GM18526 (cell line): ENCODE results near the gene TCOF1.

Experiments
- POLR2A ChIP-seq: IDR thresholded peaks from 3 replicates; pipeline ENCODE4 v1.6.1; 2011; ENCODE audit not compliant: insufficient read length; ENCODE audit errors: extremely low read depth

Gene TCOF1

DNA sequence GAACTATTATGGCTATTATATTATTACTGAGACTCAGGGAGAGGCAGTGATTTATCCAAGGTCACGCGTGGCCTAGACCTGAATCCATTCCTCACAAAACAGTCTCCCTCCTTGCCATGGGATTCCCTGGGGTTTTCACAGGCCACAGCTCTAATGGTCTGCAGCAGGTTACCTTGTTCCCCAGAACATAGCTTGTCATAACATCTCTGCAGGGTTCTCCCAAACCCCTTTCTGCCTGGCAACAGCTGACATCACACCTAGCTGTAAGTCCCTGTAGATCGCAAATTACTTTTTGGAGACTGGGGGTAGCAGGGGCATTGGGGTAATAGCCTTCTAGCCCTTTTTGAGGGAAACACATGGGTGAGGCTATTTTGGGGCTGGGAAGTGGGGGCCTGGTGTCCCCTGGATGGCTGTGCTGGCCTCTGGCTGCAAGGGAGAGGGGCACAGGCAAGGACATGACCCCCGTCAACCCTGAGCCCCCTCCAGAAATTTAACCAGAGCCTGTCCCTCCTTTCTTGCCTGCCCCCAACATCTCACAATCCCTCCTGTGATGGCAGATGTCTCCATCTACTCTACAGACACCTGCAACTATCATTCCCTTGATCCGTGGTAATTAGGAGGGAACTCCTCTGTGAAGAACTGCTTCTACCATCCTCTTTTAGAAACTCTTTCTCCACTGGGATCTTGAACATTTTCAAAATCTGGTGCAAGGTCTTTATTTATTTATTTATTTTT is 53.9 kb downstream of the TCOF1 start:
- peak; percentile 46 for TF ChIP-seq POLR2A

DNA sequence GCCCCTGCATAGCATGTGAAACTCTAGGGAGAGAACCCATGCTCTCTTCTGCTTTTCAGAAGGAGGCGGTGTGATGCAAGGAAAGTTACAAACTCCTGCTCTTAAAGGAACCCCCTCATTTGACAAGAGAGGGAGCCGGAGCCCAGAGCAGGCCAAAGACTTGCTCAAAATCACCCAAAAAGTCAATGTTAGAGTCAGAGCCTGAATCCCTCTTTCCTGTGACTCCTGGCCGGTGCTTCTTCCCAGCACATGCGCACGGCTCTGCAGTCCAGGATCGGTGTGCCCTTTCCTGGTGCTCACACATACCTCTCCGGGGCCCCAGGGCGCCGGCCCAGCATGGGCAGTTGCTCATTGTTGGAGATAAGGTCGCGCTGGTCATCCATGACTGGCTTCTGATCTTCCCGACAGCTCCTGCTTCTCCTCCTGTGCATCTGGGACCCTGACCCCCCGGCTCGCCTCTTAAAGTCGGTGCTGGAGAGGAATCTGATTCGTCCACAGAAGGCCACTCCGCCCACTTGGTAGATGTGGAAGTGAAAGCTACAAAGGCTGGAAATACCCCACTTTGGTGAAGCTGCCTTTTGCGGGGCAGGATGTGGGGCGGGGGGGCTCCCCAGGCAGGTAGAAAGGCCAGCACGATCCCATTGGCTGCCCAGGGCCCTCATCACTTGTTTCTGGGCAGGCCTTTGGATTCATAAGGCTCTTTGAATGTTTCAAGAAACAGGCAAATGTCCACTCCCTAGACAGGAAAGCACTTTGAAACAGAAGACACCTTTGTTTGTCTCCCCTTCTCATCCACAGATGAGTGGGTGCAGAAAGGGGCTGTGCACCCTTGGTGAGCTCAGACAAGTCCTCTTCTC is 55.0 kb downstream of the TCOF1 start, which contains the start of gene CD74:
TSS of gene CD74 (minus strand) at position 592 of the 857 bp plus-strand sequence. CDS start at position 431, 161 bp downstream.
- TF ChIP-seq POLR2A: peak; percentile 100

DNA sequence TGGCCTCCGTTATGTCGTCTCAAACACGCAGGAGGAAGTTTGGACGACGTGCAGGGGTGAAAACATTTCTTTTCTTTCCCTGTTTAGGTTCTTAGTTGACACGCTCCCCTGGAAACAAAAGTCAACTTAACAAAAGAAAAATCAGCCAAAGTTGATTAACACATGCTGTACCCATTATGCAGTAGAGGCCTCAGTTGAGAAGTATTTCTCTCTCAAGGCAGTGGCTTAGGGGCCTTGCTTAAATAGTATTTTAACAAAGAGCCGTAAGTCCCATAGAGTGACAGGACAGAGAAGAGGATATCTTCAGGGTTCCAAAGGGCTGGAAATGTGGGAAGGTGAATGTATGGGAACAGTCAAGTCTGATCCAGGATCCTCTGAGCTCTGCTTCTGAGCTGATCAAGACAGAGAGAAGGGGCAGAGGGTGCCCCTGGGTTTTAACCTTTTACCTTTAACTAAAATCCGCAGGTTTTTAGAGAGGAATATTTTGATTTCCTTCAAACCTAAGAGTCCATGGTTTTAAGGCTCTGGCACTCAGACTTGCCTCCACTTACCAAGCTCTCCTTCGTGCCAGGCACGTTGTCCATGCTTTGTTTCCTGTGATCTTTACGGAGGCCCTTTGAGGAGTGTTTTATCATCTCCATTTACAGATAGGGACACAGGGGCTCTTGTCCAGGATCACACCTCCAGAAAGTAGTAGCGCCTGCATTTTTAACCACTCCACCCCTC is 55.8 kb downstream of the TCOF1 start:
- no peak for TF ChIP-seq POLR2A

DNA sequence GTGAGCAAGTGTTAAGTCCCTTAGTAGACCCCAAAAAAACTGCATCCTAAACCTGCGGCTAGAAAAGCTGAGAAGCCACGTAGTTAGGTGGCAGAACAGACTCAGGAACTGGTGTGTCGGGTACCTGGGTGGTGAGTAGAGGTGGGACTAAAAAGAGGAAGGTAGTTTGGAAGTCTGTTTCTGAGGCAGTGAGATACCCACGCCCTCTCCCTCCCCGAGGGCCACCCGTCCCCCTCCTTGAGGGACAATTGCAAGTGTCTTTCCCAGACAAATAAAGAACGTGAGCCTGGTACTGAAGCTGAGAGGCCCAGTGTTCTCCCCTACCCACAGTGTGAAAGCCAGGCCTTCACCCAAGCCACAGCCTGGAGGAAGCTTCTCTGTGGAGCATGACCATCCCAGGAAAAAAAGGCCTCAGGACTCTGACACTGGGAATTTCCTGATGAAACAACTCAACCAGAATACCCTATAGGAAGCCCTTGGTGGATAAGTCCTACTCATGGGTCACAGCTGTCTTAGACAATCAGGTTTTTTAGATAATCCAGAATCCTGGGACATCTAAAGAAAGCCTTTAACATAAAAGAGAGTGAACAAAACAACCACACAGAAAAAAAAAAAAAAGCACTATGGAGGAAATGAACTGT is 62.3 kb downstream of the TCOF1 start:
- no peak for TF ChIP-seq POLR2A

DNA sequence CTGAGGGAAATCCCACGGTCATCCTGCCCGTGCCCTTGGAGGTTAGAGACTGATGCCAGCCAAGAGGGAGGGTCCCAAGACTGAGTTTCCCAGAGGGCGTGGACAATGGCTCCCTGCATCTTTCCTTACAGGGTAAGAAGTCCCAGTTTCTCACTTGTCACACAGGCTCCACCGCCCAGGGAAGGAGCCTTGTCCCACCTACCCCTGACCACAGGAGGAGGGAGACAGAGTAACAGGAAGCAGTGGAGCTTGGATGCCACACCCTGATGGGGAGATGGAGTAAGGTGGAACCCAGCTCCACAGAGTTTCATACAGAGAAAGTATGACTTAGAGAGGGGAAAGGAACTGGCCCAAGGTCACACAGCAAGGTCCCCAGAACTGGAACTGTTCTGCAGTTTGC is 64.6 kb downstream of the TCOF1 start:
- TF ChIP-seq POLR2A: no peak

DNA sequence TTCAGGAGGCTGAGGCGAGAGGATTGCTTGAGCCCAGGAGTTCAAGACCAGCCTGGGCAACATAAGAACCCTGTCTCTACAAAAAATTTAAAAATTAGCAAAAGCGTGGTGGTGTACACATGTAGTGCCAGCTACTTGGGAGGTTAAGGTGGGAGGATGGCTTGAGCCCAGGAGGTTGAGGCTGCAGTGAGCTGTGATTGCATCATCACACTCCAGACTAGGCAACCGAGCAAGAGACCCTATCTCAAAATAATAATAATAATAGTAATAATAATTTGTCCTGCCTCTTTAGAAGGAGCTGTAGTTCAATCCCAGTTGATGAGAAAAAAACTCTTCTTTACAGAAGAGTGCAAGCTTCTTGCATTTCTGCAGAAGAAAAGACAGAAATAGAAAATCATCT is 65.3 kb downstream of the TCOF1 start:
- TF ChIP-seq POLR2A: no peak

DNA sequence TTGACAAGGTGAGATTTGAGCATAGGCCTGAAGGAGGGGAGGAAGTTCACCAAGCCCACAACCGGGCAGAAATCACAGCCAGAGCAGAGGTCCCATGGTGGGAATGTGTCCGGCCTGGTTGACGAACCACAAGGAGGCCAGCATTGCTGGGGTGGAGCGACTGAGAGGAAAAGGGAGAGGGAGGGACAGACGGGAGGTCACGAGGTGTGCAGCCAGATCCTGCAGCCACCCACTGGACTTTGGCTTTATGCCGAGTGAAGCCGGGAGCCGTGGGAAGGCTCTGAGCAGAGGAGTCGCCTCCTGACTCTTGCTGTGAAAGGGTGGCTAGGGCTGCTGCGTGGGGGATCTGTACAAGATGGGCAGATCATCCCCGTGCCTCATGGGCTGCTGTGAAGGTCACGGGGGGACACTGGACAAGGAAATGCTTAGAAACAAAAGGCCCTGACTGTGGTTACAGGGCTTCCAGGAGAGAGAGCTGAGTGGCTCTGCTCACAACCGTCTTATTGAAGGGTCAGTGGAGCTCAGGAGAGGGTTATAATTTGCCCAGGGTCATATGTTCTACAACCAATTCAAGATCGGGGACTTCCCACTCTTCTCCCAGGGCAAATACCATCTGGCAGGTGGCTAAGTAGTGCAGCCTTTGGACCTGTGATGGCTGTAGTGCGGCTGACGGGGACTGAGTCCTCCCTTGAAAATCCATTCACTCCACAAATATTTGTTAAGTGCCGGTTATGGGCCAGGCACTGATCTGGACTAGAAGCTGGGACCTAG is 70.8 kb downstream of the TCOF1 start:
- no peak for TF ChIP-seq POLR2A

DNA sequence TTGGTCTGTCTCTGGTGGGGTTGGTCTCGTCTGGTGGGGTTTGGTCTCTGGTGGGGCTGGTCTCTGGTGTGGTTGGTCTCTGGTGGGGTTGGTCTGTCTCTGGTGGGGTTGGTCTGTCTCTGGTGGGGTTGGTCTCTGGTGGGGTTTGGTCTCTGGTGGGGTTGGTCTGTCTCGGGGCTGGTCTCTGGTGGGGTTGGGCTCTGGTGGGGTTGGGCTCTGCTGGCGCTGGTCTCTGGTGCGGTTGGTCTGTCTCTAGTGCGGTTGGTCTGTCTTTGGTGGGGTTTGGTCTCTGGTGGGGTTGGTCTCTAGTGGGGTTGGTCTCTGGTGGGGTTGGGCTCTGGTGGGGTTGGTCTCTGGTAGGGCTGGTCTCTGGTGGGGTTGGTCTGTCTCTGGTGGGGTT is 71.5 kb downstream of the TCOF1 start:
- no peak for TF ChIP-seq POLR2A

DNA sequence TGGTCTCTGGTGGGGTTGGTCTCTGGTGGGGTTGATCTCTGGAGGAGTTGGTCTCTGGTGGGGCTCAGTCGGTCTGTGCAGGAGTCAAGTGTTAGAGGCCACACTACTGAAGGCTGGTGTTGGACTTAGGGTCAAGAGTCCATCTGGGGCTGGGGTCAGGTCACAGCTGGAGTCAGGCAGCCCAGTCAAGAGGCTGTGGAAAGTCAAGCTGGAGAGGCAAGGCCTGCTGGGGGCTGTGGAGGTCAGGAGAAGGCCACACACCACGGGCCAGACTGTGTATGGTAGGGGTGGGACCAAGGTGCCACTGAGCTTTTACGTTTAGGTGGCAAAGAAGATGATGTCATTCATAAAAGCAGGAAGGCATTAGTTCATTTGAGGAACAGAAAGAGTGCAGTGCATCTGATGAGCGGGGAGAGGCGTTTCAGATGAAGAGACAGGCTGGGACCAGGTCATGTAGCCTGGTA is 71.9 kb downstream of the TCOF1 start:
- TF ChIP-seq POLR2A: no peak

DNA sequence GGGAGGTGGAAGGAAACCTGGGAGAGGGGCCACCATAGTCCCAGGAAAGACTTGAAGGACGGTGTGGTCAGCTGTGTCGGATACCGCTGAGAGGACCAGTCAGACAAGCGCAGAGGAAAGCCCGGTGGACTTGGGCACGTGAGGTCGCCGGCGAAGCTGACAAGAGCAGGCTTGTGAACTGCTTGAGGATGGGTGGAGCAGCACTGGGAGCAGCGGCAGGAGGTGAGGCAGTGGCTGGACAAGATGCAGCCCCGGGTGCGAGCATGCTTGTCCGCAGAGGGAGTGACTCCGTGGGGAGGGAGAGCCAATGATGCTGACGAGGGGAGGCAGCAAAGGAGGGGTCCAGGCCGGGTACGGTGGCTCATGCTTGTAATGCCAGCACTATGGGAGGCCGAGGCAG is 73.6 kb downstream of the TCOF1 start:
- TF ChIP-seq POLR2A: no peak

DNA sequence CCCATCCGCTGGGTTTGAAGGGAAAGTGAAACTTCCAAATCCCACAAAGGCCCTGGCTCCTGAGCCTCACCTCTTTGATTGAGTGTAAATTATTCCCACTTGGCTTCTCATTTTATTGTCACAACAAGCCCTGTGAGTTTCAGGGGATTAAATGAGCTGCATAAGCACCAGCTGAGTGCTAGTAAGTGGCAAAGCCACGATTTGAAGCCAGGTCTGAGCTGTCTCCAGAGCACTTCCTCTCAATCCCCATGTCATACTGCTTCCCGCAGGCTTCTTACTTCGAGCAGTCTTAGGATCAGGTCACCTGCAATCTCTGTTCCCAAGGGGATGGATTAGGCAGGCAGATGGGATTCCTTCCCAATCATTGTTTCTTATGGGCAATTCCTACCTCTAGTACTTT is 74.1 kb downstream of the TCOF1 start:
- no peak for TF ChIP-seq POLR2A

DNA sequence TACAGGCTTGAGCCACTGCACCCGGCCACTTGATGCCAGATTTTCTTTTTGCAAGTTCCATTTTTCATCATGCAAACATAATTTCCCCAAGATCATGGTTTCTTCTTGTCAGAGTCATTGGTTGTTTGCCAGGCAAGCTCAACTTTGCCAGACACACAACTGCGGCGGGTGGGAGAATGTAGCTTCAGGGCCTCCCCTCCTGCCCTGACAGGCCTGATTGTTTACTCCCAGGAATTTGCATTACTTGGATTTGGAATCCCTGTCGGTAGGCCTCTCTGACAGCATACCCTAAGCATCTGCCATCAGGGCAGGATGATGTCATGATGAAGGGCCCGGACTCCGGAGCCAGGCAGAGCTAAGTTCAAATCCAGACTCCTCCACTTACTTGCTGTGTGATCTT is 77.0 kb downstream of the TCOF1 start:
- no peak for TF ChIP-seq POLR2A

DNA sequence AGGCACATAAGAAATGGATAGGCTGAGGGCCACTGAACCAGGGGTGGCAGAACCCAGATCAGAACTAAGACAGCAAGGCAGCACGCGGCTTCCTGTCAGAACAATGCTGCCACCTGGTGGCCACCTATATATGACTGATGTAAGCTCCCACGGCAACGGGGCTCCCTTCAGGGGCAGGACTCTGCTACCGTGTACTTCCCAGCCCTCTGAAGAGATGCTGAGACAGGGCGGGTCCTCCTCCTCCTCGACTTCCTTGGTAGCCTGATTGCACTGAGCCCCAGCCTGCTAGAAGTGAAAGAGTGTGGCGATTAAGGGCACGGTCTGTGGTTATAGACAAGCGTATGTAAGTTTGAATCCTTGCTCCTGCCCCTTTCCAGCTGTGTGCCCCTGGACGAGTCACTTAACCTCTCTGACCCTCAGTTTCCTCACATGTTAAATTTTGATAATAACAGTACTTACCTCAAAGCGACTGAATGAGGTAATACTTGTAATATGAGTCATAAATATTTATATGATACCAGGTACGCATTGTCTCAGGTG is 78.7 kb downstream of the TCOF1 start:
- TF ChIP-seq POLR2A: no peak

DNA sequence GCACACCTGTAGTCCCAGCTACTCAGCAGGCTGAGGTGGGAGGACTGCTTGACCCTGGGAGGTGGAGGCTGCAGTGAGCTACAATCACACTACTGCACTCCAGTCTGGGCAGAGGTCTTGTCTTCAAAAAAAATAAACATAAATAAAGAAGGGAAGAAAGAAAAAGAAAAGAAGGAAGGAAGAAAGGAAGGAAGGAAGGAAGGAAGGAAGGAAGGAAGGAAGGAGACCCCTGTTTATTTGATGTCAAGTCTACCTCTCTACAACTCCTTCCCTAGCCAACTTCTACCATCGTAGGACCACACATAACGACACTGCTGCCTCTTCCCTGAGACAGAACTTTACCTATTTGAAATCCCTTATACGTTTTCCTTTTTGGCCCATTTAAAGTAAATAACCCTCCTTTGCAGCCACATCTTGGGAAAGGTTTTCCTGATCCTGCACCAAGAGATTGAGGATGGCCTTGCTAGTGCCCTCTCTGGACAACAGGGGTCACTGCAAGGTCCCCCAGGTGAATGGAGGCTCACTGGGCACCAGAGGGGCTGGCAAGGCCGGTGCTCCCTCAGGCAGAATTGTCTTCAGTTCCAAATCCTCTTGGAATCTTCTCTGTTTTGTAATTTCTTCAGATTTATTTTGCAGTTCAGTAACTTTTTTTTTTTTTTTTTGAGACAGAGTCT is 81.5 kb downstream of the TCOF1 start:
- no peak for TF ChIP-seq POLR2A
